Lower leg skin (tissue), 3 donors: ENCODE data around the gene ZNF592.
"Not testable (repeated sequence)": the region's sequence is repeated elsewhere in the genome, so short reads cannot be mapped to it uniquely, and the experiment has no call there.

Experiments used
- CTCF ChIP-seq, 3 donors: fragments of 450-650 bp; IDR thresholded peaks; one replicate each; pipeline ENCODE4 v1.5.1; 2016; ENCODE audit warnings: antibody characterized with exemption in 3 of 3, mild to moderate bottlenecking in 3 of 3, moderate library complexity in 2 of 3
- POLR2A ChIP-seq, 2 donors: fragments of 450-650 bp; IDR thresholded peaks; one replicate each; pipeline ENCODE4 v1.6.1; 2016 to 2017; ENCODE audit warnings: antibody characterized with exemption in 2 of 2, mild to moderate bottlenecking in 1 of 2, moderate library complexity in 1 of 2

GRCh38 chr15:84754889-84755288 lies 6.5 kb downstream of the ZNF592 start:
- TF ChIP-seq CTCF, POLR2A (IDR thresholded peaks at IDR 0.05): not testable (repeated sequence)
